ENCODE data around the gene WDR7. TPM values are rescaled to one million over a fixed set of nuclear protein-coding genes. Genes with fewer than 3 reads are reported as not detected.

Gene WDR7
- total and polyA plus RNA-seq, 5 donors = 7.4 to 32.2 (median 26.7) TPM

DNA sequence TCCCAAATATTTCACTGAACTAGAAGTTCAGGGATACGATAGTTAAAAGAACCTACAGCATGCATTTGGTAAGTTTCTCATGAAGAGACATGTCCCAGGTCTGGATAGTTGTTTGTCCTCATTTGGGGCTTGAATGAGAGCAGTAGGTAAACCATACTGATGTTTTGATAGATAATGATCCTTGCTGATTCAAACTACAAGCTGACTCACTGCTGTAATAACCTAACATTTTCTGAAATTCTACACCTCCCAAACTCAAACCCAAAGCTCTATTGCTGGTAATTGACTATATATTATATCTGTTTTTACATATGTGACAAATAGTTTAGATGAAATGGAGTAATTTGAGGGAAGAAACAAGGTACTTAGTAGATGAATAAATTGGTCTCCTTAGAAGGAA is 341.6 kb downstream of the WDR7 start:
- no peak for ATAC-seq
- no peak overlapping the region for H3K27ac ChIP-seq (ENCODE audit: low read length)
- H3K27me3 ChIP-seq (ENCODE audit: control insufficient read depth, insufficient read depth) = no peaks in the 10 kb centered on the region
- no peak for DNase-seq
- WGBS = 99% methylated on average over 1 of the region's 1 CpG
- no peak overlapping the region for H3K4me3 ChIP-seq (ENCODE audit: low read length)
- intact Hi-C loops (cut with DNase I) = no loop called here
- no peaks in the 10 kb centered on the region for H3K9me3 ChIP-seq (ENCODE audit: control insufficient read depth, low read length)
- no peaks in the 10 kb centered on the region for H3K4me1 ChIP-seq (ENCODE audit: control insufficient read depth, insufficient read depth, low read length)

DNA sequence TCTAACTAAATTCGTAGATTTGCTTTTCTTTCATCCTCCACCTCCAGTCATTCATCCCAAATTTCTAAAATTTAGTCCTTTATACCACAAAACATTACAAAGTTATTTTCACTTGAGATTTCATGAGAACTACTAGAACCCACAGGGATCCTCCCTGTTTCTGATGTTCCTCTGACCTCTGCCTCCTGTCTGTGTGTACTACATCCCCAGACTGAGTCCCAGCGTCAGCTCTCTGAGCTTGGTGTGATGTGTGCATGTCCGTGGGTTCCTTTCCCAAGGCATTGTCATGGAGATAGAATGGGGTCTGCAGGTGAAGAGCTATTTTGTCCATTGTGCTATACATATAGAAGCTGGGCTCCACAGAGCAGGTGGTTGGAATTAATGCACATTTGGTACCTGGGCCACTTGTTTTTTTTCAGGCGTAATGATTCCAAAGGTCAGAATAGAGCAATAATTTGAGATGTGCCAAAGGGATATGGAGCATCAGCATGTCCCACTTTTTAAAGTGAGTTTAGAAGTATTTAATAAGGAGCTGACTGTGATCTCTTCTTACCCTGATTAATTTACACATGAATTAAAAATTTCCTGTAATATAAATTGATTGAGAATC is 344.5 kb downstream of the WDR7 start:
- H3K9me3 ChIP-seq (ENCODE audit: control insufficient read depth, low read length) = no peaks in the 10 kb centered on the region
- H3K4me3 ChIP-seq (ENCODE audit: low read length) = no peak overlapping the region
- ATAC-seq (no peak), DNase-seq (peak in 1 of 3 donors; percentile 16)
- intact Hi-C loops (cut with DNase I) = no loop called here
- H3K4me1 ChIP-seq (ENCODE audit: control insufficient read depth, insufficient read depth, low read length) = no peaks in the 10 kb centered on the region
- 90% methylated on average over 4 of the region's 4 CpGs for WGBS
- H3K27me3 ChIP-seq (ENCODE audit: control insufficient read depth, insufficient read depth) = no peaks in the 10 kb centered on the region
- no peak overlapping the region for H3K27ac ChIP-seq (ENCODE audit: low read length)

GRCh38 chr18:56997200-56997599 is 346.0 kb downstream of the WDR7 start:
- Histone ChIP-seq H3K4me3 (ENCODE audit: low read length) (no peak overlapping the region), H3K4me1 (ENCODE audit: control insufficient read depth, insufficient read depth, low read length) (no peaks in the 10 kb centered on the region), H3K9me3 (ENCODE audit: control insufficient read depth, low read length) (no peaks in the 10 kb centered on the region), H3K27me3 (ENCODE audit: control insufficient read depth, insufficient read depth) (no peaks in the 10 kb centered on the region), H3K27ac (ENCODE audit: low read length) (no peak overlapping the region)
- no peak for ATAC-seq
- DNase-seq = no peak
- intact Hi-C loops (cut with DNase I) = no loop called here
- 88% methylated on average over 2 of the region's 2 CpGs for WGBS

DNA sequence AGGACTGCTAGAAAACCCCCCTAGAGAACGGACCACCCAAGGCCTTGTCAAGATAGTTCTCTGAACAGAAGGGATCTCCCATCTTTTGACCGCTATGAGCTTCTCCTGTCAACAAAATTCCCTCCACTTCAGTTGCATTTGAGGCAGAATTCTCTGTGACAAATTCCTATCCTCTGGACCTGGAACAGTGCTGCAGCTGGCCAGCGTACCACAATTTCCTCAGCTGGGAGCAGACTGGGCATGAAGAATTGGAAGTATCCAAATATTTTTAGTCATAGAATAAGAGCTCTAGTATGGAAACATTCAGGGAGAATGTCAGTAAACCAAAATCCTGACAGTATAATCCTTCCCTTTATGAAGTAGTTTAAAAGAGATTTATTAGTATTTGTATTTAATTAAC is 348.7 kb downstream of the WDR7 start:
- Histone ChIP-seq H3K4me1 (ENCODE audit: control insufficient read depth, insufficient read depth, low read length) (peaks cover 4% of the 10 kb centered on the region), H3K27ac (ENCODE audit: low read length) (no peak overlapping the region), H3K27me3 (ENCODE audit: control insufficient read depth, insufficient read depth) (no peaks in the 10 kb centered on the region), H3K4me3 (ENCODE audit: low read length) (no peak overlapping the region), H3K9me3 (ENCODE audit: control insufficient read depth, low read length) (no peaks in the 10 kb centered on the region)
- 77% methylated on average over 3 of the region's 3 CpGs for WGBS
- intact Hi-C loops (cut with DNase I) = no loop called here
- ATAC-seq = no peak
- peak in 1 of 3 donors; percentile 18 for DNase-seq

DNA sequence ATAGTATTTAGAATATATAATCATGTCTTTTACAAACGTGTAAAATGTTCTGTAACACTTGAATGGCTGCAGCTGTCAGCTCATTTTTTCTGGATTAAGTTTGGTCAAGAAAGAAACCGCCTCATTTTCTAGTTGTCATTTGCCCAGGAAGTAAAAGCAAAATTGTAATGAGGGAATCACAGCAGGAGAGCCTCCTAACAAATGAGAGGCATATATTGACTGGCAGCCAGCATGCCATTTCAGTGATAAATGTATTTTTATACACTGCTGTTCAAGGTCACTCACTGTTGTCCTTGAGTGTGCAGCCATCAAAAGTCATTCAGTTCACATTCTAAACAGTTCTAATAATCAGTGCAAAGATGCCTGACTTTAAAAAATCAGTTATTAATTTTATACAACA is 351.5 kb downstream of the WDR7 start:
- intact Hi-C loops (cut with DNase I) = no loop called here
- Histone ChIP-seq H3K4me1 (ENCODE audit: control insufficient read depth, insufficient read depth, low read length) (peaks cover 4% of the 10 kb centered on the region), H3K27me3 (ENCODE audit: control insufficient read depth, insufficient read depth) (no peaks in the 10 kb centered on the region), H3K27ac (ENCODE audit: low read length) (no peak overlapping the region), H3K9me3 (ENCODE audit: control insufficient read depth, low read length) (no peaks in the 10 kb centered on the region), H3K4me3 (ENCODE audit: low read length) (no peak overlapping the region)
- ATAC-seq (peak in 1 of 2 donors; percentile 64), DNase-seq (no peak)
- 43% methylated on average over 2 of the region's 2 CpGs for WGBS

DNA sequence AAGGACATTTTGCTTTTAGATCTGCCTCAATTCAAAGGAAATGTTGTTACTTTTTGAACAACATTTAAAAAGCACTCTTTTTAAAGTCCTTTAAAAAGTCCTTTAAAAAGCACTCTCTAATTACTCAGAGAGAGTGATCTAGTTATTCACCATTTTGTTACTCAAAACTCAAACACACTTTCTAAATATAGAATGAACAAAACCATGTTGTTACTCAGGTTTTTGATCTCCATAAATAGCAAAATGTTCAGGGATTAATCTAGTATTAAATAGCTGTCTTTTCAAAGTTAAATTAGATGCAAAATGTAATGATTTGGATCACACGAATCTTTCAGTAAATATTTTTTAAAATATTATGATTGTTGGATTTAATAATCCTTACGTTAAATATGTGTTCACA is 352.2 kb downstream of the WDR7 start:
- no peak overlapping the region for H3K27ac ChIP-seq (ENCODE audit: low read length)
- WGBS = 40% methylated on average over 2 of the region's 2 CpGs
- H3K27me3 ChIP-seq (ENCODE audit: control insufficient read depth, insufficient read depth) = no peaks in the 10 kb centered on the region
- ATAC-seq = no peak
- intact Hi-C loops (cut with DNase I) = no loop called here
- no peak overlapping the region for H3K4me3 ChIP-seq (ENCODE audit: low read length)
- H3K9me3 ChIP-seq (ENCODE audit: control insufficient read depth, low read length) = no peaks in the 10 kb centered on the region
- H3K4me1 ChIP-seq (ENCODE audit: control insufficient read depth, insufficient read depth, low read length) = peaks cover 4% of the 10 kb centered on the region
- DNase-seq = no peak

DNA sequence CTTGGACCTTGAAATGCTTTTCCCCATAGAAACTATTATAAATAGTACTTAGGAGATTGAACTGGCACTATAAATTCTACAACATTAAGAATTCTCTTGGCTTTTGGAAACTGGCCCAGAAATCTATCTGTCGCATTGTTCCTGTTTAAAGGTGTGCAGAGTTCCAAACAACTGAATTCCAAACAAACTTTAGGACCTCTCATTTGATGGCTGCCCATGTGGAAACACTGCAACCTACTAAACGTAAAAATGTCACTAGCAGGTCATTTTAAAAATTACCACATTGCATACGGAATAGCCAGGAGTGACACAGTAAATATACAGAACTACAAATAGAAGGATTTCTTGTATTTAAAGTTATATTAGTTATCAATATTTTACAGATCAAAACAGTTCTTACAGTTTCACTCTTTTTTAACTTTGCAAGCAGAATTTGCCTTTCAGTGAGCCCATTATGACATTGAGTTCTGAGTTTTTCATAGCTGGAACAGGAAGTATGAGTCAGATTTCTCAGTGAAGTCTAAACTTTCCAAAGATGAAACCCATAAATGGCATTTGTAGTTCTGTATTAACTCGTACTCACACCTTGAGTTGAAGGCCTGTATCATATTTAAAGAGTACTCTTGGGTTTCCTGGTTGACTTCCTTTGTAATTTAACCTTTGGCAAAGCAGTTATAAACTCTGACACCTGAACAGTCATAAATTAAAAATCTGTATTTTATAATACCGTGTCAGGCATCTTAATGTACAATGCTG is 353.4 kb downstream of the WDR7 start:
- H3K27ac ChIP-seq (ENCODE audit: low read length) = no peak overlapping the region
- 67% methylated on average over 5 of the region's 5 CpGs for WGBS

DNA sequence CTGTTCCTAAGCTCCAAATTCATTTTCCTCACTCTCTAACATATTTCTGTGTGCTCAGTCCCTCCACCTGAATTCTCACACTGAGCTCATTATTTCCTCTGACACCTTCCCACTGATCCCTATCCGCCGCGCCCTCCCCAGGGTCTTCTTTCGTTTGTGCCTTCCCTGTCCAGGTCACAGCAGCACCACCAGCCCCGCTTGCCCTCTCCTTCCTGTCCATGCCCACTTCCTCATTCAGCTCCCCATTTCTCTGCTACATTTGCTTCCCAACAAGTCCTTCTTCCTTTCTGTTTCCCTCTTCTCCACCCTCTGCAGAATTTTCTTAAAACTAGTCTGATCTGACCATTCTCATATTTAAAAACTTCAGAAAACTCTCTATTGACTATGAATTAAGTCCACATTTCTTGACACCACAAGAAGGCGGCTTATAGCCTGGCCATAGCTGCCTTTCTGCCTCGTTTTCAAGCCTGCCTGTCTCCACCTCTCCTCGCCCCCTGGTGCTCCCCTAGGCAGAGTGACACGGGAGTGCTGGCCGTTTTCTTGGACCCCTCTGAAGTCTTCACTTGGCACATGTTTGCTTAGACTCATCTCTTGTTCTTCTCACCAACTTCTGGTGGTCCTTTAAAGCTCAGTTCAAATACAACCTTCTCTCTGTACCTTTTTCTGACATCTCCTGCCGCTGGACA is 357.0 kb downstream of the WDR7 start:
- no peaks in the 10 kb centered on the region for H3K27me3 ChIP-seq (ENCODE audit: control insufficient read depth, insufficient read depth)
- no peak for ATAC-seq
- intact Hi-C loops (cut with DNase I) = no loop called here

More for the DNA sequence above, 353.4 kb downstream of the WDR7 start:
- H3K27me3 ChIP-seq (ENCODE audit: control insufficient read depth, insufficient read depth) = no peaks in the 10 kb centered on the region
- no peak for DNase-seq
- no peak for ATAC-seq
- H3K4me1 ChIP-seq (ENCODE audit: control insufficient read depth, insufficient read depth, low read length) = peaks cover 4% of the 10 kb centered on the region
- no peak overlapping the region for H3K4me3 ChIP-seq (ENCODE audit: low read length)
- intact Hi-C loops (cut with DNase I) = no loop called here
- H3K9me3 ChIP-seq (ENCODE audit: control insufficient read depth, low read length) = no peaks in the 10 kb centered on the region

DNA sequence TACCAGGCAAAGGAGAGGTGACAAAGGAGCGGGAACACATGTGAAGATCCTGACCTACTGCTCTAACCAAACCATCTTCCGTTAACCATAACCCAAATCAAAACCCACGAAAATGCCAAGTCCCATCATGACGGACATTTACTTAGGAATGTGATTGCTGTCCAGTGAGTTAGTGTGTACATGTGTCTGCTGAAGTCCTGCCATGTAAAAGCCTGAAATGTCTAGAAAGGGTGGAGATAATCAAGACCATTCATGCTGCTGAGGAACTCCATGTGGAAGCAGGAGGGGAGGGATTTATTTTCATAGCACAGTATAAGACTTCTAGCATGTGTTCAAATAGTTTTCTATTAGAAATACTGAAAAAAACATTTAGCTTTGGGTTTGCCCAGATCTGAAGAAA is 358.7 kb downstream of the WDR7 start:
- no peaks in the 10 kb centered on the region for H3K4me1 ChIP-seq (ENCODE audit: control insufficient read depth, insufficient read depth, low read length)
- intact Hi-C loops (cut with DNase I) = no loop called here

More for the DNA sequence above, 357.0 kb downstream of the WDR7 start:
- WGBS = 76% methylated on average over 11 of the region's 11 CpGs
- Histone ChIP-seq H3K9me3 (ENCODE audit: control insufficient read depth, low read length) (no peaks in the 10 kb centered on the region), H3K4me1 (ENCODE audit: control insufficient read depth, insufficient read depth, low read length) (peaks cover 4% of the 10 kb centered on the region), H3K4me3 (ENCODE audit: low read length) (no peak overlapping the region), H3K27ac (ENCODE audit: low read length) (no peak overlapping the region)
- peak in 2 of 3 donors; percentile 43 to 57 for DNase-seq

GRCh38 chr18:57014772-57015413 is 363.7 kb downstream of the WDR7 start:
- 59% methylated on average over 4 of the region's 4 CpGs for WGBS
- no peak overlapping the region for H3K27ac ChIP-seq (ENCODE audit: low read length)
- intact Hi-C loops (cut with DNase I) = no loop called here

More for the DNA sequence above, 358.7 kb downstream of the WDR7 start:
- no peaks in the 10 kb centered on the region for H3K27me3 ChIP-seq (ENCODE audit: control insufficient read depth, insufficient read depth)
- no peaks in the 10 kb centered on the region for H3K9me3 ChIP-seq (ENCODE audit: control insufficient read depth, low read length)
- 92% methylated on average over 4 of the region's 4 CpGs for WGBS
- no peak overlapping the region for H3K27ac ChIP-seq (ENCODE audit: low read length)
- H3K4me3 ChIP-seq (ENCODE audit: low read length) = no peak overlapping the region
- DNase-seq (no peak), ATAC-seq (no peak)

DNA sequence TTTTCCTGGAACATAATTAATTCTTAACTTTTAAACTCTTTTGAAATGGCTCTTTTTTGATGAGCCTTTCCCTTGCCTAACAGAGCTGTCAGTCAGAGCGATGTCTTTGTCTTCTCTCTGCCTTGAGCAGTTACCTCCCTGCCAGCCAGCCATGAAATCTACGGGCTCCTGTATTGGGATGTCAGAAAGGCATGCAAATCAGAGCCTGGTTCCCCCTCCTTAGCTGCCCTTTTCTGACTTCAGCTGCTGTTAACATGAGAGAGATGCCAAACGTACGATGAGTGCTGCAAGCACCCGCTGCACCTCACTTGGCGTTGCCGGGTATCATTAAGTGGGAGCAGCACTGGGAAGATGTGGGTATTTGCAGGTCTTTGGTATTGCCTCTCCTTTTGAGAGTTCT is 364.3 kb downstream of the WDR7 start:
- DNase-seq (no peak), ATAC-seq (no peak)
- Histone ChIP-seq H3K27me3 (ENCODE audit: control insufficient read depth, insufficient read depth) (no peaks in the 10 kb centered on the region), H3K4me1 (ENCODE audit: control insufficient read depth, insufficient read depth, low read length) (peaks cover 5% of the 10 kb centered on the region), H3K9me3 (ENCODE audit: control insufficient read depth, low read length) (no peaks in the 10 kb centered on the region), H3K27ac (ENCODE audit: low read length) (no peak overlapping the region), H3K4me3 (ENCODE audit: low read length) (no peak overlapping the region)
- WGBS = 92% methylated on average over 7 of the region's 7 CpGs
- intact Hi-C loops (cut with DNase I) = no loop called here

More at GRCh38 chr18:57014772-57015413, 363.7 kb downstream of the WDR7 start:
- H3K4me1 ChIP-seq (ENCODE audit: control insufficient read depth, insufficient read depth, low read length) = peaks cover 5% of the 10 kb centered on the region
- ATAC-seq = no peak
- H3K4me3 ChIP-seq (ENCODE audit: low read length) = no peak overlapping the region
- no peak for DNase-seq
- H3K9me3 ChIP-seq (ENCODE audit: control insufficient read depth, low read length) = no peaks in the 10 kb centered on the region
- H3K27me3 ChIP-seq (ENCODE audit: control insufficient read depth, insufficient read depth) = no peaks in the 10 kb centered on the region
